Measurements from ENCODE around the gene HORMAD2.
"Not testable (repeated sequence)": the region's sequence is repeated elsewhere in the genome, so short reads cannot be mapped to it uniquely, and the experiment has no call there.

HORMAD2 gene

DNA sequence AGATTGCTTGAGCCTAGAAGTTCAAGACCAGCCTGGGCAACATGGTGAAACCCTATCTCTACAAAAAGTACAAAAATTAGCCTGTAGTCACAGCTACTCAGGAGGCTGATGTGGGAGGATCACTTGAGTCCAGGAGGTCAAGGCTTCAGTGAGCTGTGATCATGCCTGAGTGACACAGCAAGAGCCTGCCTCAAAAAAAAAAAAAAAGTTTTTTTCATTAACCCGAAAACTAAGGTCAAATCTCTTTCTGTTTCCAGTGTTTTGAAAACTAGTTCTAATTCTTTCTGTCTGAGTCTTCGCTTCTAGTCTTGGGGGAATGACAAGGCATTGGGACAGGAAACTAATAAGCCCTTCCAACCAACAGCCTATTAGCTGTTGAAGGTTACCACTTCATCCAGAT is 108.6 kb downstream of the HORMAD2 start:
- DNase-seq = no peak

DNA sequence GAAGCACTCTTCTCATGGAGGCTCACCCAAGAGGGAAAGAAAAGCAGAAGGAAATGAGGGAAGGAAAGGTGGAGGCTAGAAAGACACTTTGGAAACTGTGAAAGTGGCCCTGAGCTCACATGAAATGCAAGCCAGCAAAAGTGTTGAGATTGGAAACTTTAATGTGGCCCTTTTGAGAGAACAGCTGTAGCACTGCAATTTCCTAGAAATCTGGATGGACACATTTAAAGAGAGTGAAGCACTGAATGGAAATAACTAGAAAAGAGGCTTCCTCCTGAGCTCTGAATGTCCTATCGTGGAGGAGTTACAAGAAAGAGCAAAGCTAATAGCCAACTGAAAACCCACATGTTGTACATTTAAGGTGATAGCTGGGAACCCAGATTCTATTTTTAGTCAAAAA is 110.3 kb downstream of the HORMAD2 start:
- no peak for DNase-seq

DNA sequence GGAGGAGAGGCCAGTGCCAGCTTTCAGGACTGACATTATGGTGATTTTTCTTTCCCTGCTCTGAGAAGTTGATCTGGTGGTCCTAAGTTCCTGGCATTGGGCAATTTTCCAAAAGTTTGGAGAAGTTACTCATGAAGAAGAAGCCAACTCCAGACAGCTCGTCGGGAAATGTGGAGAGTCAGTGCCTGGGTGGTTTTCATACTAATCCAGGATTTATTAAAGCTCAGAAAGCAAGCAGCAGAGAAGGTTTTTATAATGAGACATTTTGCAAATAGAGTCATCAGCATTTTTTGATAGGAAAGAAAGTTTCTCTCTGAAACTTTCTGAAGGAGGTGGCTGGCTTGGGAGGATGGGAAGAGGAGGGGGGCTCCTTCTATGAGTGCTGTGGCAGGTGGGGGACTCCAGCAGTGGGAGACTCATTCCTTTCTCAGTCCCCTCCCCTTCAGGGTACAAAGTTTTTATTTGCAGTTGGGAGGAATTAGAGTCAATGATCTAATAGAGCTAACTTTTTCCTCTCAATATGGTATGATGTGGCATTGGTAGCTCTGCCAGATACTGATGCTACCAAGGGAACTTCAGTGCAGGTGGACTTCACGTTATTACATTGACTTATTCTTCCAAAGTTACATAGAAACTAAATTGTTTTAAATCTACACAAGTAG is 110.9 kb downstream of the HORMAD2 start:
- no peak for DNase-seq

DNA sequence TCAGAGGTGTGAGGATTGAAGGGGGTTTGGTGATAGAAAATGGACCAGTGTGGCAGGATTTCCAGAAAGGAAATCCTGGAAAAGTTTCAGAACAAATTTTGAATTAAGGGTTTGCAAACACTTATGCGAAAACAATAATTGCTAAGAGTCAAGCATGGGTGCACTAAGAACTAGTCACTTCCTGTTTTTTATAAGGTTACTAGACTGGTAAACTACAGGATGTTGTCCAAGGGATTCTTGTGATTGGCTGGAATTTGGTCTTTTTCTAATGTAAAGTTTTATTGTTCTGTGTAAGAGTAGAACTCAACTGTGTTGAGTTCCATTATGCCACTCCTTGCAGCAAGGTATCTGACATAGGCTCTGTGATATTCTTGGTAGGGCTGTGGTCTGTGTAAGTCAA is 112.2 kb downstream of the HORMAD2 start:
- DNase-seq = no peak

DNA sequence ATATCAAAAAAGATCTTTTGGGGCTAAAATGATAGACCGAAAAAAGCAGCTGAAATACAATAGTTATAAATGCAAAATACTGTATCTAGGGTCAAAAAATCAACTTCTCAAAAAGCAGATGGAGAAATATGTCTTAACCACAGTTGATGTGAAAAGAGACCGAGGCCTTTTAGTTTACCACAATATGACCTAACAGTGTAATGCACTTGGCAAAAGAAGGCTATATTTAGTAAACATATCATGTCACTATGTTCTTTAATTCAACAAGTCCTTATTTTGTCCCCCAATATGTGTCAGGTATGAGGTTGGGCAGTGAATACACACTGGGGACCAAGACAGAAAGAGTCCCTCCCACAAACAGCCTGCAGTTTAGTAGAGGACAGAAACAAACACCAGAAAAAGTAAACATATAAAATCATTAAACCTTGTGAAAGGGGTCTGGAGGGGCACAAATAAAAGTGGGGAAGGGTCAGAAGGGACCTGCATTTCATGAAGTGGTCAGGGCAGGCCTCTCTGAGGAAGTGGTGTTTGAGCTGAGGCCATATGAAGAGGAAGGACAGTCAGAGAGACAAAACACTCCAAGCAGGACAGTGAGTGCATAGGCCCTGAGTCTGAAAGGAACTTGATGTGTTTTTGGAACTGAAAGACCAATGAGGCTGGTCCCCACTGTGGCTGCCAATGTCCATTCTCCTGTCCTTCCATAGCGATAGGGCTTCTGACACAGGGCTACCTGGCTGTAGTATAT is 112.9 kb downstream of the HORMAD2 start:
- no peak for DNase-seq

DNA sequence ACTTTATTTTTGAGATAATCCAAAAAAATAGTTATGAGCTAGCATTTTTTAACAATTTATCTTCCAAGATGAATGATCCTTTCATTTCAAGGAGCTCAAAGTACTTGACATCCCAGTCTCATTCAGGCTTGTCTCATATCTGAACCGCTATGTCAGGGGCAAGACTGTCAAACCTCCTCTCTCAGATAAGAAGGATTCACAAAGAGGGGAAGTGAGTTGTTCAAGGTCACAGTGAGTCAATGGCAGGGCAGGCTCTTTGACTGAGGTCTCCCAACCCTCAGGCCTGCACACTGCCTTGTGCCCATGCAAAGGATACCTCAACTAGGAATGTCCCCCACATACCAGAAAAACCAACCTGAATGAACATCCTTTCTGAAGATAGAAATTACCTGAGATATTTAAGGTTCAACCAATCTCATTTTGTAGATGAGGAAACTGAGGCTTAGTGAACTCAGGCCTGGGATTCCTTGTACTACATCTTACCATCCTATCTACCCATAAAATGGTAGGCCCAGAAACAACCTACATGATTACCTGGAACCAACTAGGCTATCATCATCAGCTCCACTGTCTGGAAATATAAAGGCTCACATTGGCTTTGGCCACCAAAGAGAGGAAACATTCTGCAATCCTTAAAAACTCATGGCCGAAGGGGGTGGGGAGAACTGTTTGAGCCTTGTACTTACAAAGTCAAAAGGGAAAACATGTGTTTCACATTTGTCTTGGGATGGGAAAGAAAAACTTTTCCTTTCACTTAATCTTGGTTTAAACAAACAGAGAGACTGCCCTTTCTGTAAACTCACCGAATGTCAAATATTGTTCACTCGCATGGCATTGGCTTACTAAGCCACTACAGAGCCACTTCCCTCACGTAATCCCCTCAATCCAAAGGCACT is 115.2 kb downstream of the HORMAD2 start:
- no peak for DNase-seq

DNA sequence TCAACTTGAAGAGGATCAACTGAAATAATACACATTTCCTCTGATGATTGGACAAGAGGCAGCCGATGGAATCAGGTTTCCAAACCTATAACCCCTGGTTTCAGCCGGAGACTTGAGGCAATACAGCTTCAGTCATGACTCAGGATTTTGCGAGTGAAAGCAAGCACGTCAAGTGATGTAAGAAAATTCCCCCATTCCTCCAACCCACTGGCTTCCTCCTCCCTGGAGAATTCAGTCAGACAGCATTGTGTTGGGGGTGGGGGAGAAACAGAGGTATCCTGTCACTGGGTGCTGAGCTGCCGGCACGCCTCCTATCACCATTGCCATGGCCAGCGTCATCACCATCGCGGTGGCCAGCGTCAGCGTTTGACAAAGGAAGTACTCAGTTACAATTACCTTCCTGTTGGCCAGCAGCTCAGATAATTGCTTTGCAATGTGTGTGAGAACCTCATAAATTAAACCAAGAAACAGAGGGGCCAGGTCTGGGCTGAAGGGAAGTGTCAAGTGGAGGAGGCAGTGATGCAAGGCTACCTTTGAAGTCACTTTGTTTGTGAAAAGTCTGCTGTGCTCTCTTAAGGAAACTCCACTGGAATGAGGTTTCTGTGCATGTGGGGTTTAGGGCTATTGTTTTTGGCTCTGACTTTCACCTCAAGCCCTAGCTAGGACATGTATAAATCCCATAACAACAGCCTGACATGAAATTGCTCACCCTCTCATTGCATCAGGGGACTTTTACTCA is 116.0 kb downstream of the HORMAD2 start:
- DNase-seq = peak in 3 of 51 donors; percentile 16 to 37 (median 34)

DNA sequence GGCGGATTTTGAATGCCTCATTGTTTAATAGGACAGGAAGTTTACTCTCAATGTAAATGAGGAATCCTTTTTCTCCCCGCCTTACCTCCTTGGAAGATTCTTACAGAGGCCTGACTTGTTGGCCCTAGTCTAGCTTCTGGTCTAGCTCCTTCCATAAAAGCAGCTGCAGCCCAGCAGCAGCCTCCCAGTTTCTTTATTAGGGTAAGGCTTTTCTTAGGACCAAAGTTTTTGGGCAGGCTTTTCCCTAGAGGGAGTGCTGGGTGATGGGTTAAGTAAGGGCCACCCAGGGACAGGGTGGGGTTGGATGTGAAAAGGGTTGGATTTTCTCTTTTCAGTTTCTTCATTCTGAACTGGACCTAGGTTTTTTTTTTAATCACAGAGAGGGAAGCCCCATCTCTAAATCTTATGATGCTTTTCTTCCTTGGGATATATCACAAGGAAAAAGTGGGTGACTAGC is 116.6 kb downstream of the HORMAD2 start:
- no peak for DNase-seq

DNA sequence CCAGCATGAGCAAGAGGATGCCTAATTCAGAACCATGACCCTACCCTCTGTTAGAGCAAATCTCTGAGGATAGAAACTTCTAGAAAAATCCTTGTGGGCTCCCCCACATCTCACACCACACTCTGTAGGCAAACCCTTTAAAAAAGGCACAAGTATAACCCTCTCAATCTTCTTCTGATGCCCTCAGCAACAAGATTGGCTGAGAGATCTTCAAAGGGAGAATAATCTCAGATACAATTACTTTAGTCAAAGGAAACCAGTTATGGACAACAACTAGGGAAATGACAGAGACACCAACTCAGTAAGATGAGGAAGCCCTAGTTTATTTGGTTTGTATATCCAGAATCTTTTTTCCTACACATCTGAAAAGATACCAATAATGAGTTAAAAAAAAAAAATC is 117.1 kb downstream of the HORMAD2 start:
- DNase-seq = no peak

DNA sequence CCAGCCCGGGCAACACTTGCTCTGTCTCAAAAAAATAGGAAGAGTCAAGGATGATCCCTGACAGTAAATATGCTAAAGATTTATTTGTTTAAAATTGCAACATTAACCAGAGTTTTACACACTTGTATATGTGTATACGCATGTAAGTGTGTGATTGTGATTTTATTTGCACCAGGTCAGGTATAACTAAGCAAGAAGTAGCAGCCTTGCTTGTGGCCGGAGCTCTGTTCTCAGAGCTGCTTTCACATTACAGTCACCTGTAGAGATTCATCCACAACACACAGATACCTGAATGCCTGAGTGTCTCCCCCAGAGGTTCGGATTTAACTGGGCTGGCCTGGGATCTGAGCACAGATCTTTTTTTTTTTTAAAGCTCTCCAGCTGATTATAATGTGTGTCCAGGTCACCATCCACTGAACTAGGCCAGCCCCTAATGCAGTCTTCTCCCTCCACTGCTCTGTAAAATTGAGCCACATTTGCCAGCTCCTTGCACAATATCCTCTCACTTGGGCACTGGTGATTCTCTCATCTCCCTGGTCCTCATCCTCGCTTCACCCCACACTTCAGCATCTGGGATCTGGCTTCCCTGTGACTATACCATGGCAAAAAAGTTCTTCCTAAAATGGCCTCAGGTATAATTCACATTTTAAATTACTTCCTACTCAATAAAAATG is 118.0 kb downstream of the HORMAD2 start:
- no peak for DNase-seq

DNA sequence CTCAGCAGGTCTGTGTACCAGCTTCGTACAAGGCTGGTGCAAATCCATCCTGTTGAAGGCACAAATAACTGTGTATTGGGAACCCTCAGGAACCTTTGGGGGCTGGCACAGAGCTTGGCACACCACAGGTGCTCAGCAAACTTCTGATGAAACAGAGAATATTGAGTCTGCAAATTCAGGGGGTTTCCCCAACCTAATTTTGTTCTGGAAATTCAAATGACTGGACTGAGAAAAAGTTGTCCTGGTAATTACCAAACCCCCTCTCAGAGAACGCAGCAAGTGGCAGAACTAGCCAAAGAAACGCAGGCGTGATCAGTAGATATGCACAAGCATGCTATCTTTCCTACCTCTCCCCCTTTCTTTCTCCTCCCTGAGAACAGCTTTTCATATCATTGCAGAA is 118.7 kb downstream of the HORMAD2 start:
- DNase-seq = no peak

DNA sequence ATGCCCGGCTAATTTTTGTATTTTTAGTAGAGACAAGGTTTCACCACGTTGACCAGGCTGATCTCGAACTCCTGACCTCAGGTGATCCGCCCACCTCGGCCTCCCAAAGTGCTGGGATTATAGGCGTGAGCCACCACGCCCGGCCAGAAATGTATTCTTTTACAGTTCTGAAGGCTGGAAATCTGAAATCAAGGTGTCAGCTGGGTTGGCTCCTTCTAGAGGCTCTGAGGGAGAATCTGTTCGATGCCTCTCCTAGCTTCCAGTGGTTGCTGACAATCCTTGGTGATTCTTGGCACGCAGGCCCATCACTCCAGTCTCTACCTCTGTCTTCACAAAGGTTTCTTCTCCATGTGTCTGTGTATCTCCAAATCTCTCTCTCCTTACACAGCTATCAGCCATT is 120.6 kb downstream of the HORMAD2 start:
- not testable (repeated sequence) for DNase-seq

DNA sequence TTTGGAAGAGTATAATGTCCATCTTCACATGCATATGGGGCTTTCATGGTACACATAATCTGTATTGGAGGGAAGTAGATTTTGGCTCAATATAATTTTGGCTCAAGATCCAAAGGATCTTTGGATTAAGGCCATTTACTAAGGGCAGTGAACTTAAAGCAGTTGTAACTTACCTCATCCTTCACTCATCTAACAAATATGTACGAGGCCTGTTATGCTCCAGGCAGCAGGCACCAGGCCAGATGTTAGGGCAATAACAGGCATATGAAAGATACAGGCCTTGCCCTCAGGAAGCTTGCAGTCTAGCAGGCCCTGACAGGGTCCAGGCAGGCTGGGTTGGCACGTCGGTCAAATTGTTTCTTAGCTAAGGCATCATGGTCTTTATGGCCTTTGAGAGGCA is 121.7 kb downstream of the HORMAD2 start:
- DNase-seq = no peak

DNA sequence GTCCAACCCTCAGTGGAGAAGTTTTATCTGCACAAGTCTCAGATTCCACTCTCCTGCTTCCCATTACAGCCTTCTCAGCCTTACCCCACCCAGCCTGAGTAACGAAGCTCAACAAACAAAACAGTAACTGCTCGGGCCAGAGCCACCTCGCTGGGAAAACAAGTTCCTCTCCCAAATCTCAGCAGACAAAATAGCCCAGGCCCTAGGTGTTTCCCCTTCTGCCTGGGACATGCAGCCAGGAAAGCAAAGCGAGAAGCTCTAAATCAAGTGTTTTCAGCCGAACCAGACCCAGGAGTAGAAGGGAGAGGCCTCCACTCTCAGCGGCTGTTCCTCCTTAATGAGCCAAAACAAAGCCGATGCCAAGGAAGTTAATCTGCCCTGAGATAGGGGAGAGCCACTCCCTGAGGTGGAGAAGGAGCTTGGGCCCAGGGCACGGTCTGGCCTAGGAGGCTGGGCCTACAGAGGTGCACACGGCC is 122.3 kb downstream of the HORMAD2 start:
- DNase-seq = no peak

DNA sequence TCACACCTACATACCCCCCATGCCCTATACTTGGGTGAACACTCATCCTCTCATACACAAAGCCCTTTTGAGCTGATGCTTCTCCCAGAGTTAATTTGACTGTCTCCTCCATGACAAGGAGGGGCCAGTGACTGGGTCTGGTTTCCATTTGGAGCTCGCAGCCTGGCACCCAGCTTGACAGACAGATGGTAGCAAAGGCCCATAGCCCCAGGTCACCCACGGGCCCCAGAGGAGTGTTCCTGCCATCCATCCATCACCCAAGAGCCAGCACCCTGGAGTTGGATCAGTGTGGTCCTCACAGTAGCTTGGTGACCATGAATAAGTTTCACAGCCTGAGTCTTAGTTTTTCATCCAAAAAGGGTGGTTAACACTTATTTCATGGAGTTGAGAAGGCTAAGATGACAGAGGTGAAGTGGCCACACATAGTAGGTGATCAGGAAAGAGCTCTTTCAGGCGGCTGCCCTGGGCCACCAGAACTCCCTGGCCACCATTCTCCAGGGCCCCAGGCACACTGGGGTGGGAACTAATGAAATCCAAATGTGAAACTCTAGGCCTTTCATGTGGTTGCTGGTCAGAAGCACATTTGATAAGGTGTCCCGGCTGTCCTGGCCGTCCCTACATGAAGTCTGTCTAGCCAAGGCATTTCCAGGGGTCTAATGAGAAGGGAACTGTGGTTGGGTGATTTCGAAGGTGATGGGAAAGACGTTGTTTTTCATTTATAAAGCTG is 123.9 kb downstream of the HORMAD2 start:
- DNase-seq = no peak

DNA sequence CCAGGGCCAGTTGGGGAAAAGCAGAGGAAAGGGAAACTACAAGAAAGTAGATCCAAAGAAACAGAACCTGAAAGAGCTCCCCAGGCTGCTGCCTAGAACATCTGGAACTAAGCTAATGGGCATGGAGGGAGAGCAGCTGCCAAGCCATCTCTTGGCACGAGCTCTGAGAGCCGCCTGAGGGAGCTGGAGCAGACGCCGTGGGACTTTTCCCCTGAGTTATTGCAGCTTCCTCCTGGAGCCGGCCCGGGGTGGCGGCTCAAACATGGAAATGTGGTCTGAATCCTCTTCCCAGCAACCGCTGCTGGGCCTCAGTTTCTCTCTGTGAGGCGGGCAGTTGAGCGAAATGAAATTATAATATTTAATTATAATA is 124.5 kb downstream of the HORMAD2 start:
- DNase-seq = peak in 15 of 51 donors; percentile 10 to 41 (median 25)

DNA sequence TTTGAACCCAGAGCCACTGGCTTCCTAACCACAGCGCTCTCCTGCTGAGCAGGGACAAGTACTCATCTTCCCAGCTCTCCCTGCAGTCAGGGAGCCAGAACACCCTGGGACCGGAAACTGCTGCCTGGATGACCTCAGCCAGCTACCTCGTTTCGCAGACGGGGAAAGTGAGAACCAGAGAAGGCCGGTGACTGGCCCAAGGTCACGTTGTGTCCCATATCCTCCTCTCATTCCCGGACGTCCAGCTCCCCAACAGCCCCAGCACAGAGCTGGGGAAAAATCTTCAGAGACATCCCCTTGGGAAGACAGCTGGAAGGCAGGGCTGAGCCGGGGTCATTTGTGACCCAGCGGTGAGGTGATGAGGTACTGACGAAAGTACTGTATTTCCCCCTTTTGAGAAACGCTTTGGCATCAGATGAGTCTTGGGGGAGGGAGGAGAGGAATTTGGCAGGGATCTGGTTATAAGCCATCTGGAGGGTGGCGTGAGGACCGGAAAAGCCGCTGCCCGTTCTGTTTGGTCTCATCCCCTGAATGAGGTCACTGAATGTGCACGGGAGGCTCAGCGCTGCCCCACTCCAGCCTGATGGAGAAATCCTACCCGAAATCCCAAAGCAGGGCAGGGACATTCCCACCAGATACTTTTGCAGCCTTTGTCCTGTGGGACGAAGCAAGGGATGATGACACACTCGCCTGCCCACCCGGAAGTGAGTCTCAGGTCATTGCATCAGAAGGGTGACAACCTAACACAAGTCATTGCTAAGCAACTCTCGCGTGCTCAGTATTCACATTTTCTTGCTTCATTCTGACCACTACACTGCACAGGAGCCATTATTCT is 125.2 kb downstream of the HORMAD2 start:
- DNase-seq = peak in 4 of 51 donors; percentile 22 to 62 (median 31)

DNA sequence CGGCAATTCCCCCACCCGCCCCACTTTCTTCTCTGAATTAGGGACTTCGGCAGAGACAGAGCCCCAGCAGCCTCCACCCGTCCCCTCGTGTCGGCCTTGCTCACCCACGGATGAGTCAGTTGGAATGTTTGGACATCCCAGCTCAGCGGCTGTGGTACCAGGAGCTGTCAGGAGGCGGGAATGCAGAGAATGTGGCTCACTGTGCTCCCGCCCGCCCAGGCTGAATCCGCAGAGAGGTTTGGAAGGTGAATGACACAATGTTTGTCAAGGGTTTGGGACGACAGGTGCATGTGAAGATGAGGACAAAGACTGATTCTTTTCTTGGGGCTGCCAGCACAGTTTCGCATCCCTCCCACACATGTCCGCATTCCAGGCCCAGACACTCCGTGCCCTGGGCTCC is 126.7 kb downstream of the HORMAD2 start:
- DNase-seq = peak in 5 of 51 donors; percentile 5 to 51 (median 28)
